ENCODE data around the gene USH2A.

The USH2A gene

GRCh38 chr1:215645182-215645581, 778.1 kb downstream of the USH2A start:
- no peak for DNase-seq (ENCODE audit: low spot score)

- DNase-seq (ENCODE audit: low spot score) = no peak
Observed at GRCh38 chr1:215643592-215644321, 779.5 kb downstream of the USH2A start.

GRCh38 chr1:215640429-215641148, 782.7 kb downstream of the USH2A start:
- DNase-seq (ENCODE audit: low spot score) = no peak

- peak; percentile 7 for DNase-seq (ENCODE audit: low spot score)
Observed at GRCh38 chr1:215637041-215637573, 786.1 kb downstream of the USH2A start.

- peak; percentile 80 for DNase-seq (ENCODE audit: low spot score)
Observed at GRCh38 chr1:215636258-215636965, 786.8 kb downstream of the USH2A start.

- DNase-seq (ENCODE audit: low spot score) = no peak
Observed at GRCh38 chr1:215635827-215636226, 787.4 kb downstream of the USH2A start.

GRCh38 chr1:215631489-215631888, 791.8 kb downstream of the USH2A start:
- DNase-seq (ENCODE audit: low spot score) = peak; percentile 18

GRCh38 chr1:215631040-215631439, 792.2 kb downstream of the USH2A start:
- DNase-seq (ENCODE audit: low spot score) = no peak

- no peak for DNase-seq (ENCODE audit: low spot score)
Observed at GRCh38 chr1:215625949-215626348, 797.3 kb downstream of the USH2A start.

- no peak for DNase-seq (ENCODE audit: low spot score)
Observed at GRCh38 chr1:215623162-215623561, 800.1 kb downstream of the USH2A start.

- no peak for DNase-seq (ENCODE audit: low spot score)
Observed at GRCh38 chr1:215617979-215618378, 805.3 kb downstream of the USH2A start.

- no peak for DNase-seq (ENCODE audit: low spot score)
Observed at GRCh38 chr1:215612391-215612790, 810.9 kb downstream of the USH2A start.

- no peak for DNase-seq (ENCODE audit: low spot score)
Observed at GRCh38 chr1:215608646-215609045, 814.6 kb downstream of the USH2A start.

GRCh38 chr1:215607412-215607811, 815.8 kb downstream of the USH2A start:
- no peak for DNase-seq (ENCODE audit: low spot score)

GRCh38 chr1:215606564-215607168, 816.6 kb downstream of the USH2A start:
- DNase-seq (ENCODE audit: low spot score) = peak; percentile 25

- DNase-seq (ENCODE audit: low spot score) = no peak
Observed at GRCh38 chr1:215606036-215606435, 817.2 kb downstream of the USH2A start.

GRCh38 chr1:215605011-215605621, 818.1 kb downstream of the USH2A start:
- DNase-seq (ENCODE audit: low spot score) = no peak

GRCh38 chr1:215603319-215603718, 819.9 kb downstream of the USH2A start:
- DNase-seq (ENCODE audit: low spot score) = no peak

- DNase-seq (ENCODE audit: low spot score) = no peak
Observed at GRCh38 chr1:215601276-215601675, 822.0 kb downstream of the USH2A start.

GRCh38 chr1:215600867-215601266, 822.4 kb downstream of the USH2A start:
- no peak for DNase-seq (ENCODE audit: low spot score)

- DNase-seq (ENCODE audit: low spot score) = no peak
Observed at GRCh38 chr1:215600258-215600792, 822.9 kb downstream of the USH2A start.
